ENCODE data around the gene ARID3B. TPM values are rescaled to one million over a fixed set of nuclear protein-coding genes. Genes with fewer than 3 reads are reported as not detected.

Gene ARID3B
- total RNA-seq, 1 experiment from 2014 or later: 101 TPM

GRCh38 chr15:74626752-74627692, 86.0 kb downstream of the ARID3B start:
- H3K4ac ChIP-seq (ENCODE audit: low read depth, low read length): no peak overlapping the region
- no peak overlapping the region for H3K4me3 Mint-ChIP-seq
- no peak overlapping the region for H3K27ac Mint-ChIP-seq
- H4K8ac ChIP-seq (replicated peaks; ENCODE audit: insufficient read length, low read depth, low read length): no peak overlapping the region
- no peak overlapping the region for H2BK12ac ChIP-seq (ENCODE audit: insufficient read length, low read depth, low read length)
- no peak overlapping the region for H2AK5ac ChIP-seq (ENCODE audit: insufficient read length, low read length)
- TF ChIP-seq, protein P1, sequence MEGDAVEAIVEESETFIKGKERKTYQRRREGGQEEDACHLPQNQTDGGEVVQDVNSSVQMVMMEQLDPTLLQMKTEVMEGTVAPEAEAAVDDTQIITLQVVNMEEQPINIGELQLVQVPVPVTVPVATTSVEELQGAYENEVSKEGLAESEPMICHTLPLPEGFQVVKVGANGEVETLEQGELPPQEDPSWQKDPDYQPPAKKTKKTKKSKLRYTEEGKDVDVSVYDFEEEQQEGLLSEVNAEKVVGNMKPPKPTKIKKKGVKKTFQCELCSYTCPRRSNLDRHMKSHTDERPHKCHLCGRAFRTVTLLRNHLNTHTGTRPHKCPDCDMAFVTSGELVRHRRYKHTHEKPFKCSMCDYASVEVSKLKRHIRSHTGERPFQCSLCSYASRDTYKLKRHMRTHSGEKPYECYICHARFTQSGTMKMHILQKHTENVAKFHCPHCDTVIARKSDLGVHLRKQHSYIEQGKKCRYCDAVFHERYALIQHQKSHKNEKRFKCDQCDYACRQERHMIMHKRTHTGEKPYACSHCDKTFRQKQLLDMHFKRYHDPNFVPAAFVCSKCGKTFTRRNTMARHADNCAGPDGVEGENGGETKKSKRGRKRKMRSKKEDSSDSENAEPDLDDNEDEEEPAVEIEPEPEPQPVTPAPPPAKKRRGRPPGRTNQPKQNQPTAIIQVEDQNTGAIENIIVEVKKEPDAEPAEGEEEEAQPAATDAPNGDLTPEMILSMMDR (conservative IDR thresholded peaks at IDR 0.05): no peak
- H4K20me1 ChIP-seq (ENCODE audit: control insufficient read depth, insufficient read depth, insufficient read length): no peaks in the 10 kb centered on the region
- H3K56ac ChIP-seq (ENCODE audit: insufficient read length, low read depth, low read length): no peak overlapping the region
- H3K79me2 ChIP-seq (ENCODE audit: insufficient read depth, low read length): no peaks in the 10 kb centered on the region
- no peak overlapping the region for H2BK15ac ChIP-seq (ENCODE audit: low read depth, low read length)
- H3K4me2 ChIP-seq (ENCODE audit: insufficient read depth, insufficient read length, low read length): no peak overlapping the region
- H4K5ac ChIP-seq (ENCODE audit: insufficient read length, low read depth, low read length): no peak overlapping the region
- no peak overlapping the region for H3K9ac ChIP-seq (ENCODE audit: extremely low read depth, insufficient read length, low read length)
- no peaks in the 10 kb centered on the region for H3K9me3 ChIP-seq (ENCODE audit: control insufficient read depth, low read depth, low read length)
- no peaks in the 10 kb centered on the region for H3K4me1 ChIP-seq (ENCODE audit: insufficient read depth, low read length)
- H3T11ph ChIP-seq (ENCODE audit: low read length): no peak overlapping the region
- H2BK20ac ChIP-seq (ENCODE audit: low read depth, low read length, poor library complexity, severe bottlenecking): no peak overlapping the region
- H2BK5ac ChIP-seq (ENCODE audit: insufficient read length, low read length): no peak overlapping the region
- no peaks in the 10 kb centered on the region for H3K9me3 Mint-ChIP-seq
- H3K79me1 ChIP-seq (ENCODE audit: insufficient read depth, low read depth, low read length, poor library complexity, severe bottlenecking): no peaks in the 10 kb centered on the region
- no peak overlapping the region for H2AFZ ChIP-seq (ENCODE audit: low read length)
- no peak overlapping the region for H3K27ac ChIP-seq (ENCODE audit: insufficient read length, low read depth, low read length)
- H3K36me3 Mint-ChIP-seq (ENCODE audit: insufficient read depth in 1 of 3, low read depth in 3 of 3): peaks cover 46 to 81% (median 80%) of the 10 kb centered on the region in 3 experiments; a peak in 6 of 7 replicates
- no peak overlapping the region for H2BK120ac ChIP-seq (ENCODE audit: low read depth, low read length, poor library complexity, severe bottlenecking)
- H3K27me3 Mint-ChIP-seq (ENCODE audit: low read depth): no peaks in the 10 kb centered on the region; the same call in 1 of the 2 replicates
- H4K91ac ChIP-seq (ENCODE audit: insufficient read length, low read depth, low read length): no peak overlapping the region
- no peaks in the 10 kb centered on the region for H3K27me3 ChIP-seq (ENCODE audit: insufficient read depth, low read length)
- WGBS (ENCODE audit: extremely low coverage, insufficient read length, low lambda C conversion rate): no CpG with 5 or more reads among the region's 10 CpGs
- H3K14ac ChIP-seq (ENCODE audit: insufficient read depth, low read length): no peak overlapping the region
- no peak overlapping the region for H3K23ac ChIP-seq (ENCODE audit: insufficient read length, low read depth, low read length)
- DNase-seq: no peak
- H3K18ac ChIP-seq (ENCODE audit: insufficient read length, low read depth, low read length): no peak overlapping the region
- H3K23me2 ChIP-seq (ENCODE audit: insufficient read length, low read depth, low read length, poor library complexity, severe bottlenecking): no peaks in the 10 kb centered on the region
- H3K4me1 Mint-ChIP-seq: peaks cover 0 to 2% of the 10 kb centered on the region in 2 experiments; a peak in 2 of 4 replicates
